Effector memory CD4-positive, alpha-beta T cell (primary cell): ENCODE measurements around the gene HSPH1.

Source experiments
- DNase-seq, 3 donors: peaks; one replicate each; pipeline ENCODE4 v3.0.0-alpha.2; 2020
- H3K27ac ChIP-seq: 2 replicates; pipeline ENCODE4 v1.7.0; 2013; ENCODE audit warnings: mild to moderate bottlenecking, low read length, moderate library complexity; ENCODE audit not compliant: insufficient read depth, poor library complexity, severe bottlenecking
- H3K27me3 ChIP-seq: replicated peaks from 2 replicates; pipeline ENCODE4 v1.7.0; 2013; ENCODE audit warnings: mild to moderate bottlenecking, low read length; ENCODE audit not compliant: insufficient read depth, control insufficient read depth, poor library complexity, severe bottlenecking
- H3K36me3 ChIP-seq: 2 replicates; pipeline ENCODE4 v1.7.0; 2013; ENCODE audit warnings: mild to moderate bottlenecking, low read length, moderate library complexity; ENCODE audit not compliant: control insufficient read depth, insufficient read depth
- H3K4me1 ChIP-seq: 2 replicates; pipeline ENCODE4 v1.7.0; 2013; ENCODE audit warnings: low read length, mild to moderate bottlenecking; ENCODE audit not compliant: control insufficient read depth, insufficient read depth, poor library complexity, severe bottlenecking
- H3K4me3 ChIP-seq: 2 replicates; pipeline ENCODE4 v1.7.0; 2013; ENCODE audit warnings: low read length, low read depth, mild to moderate bottlenecking; ENCODE audit not compliant: insufficient read depth, poor library complexity, severe bottlenecking
- H3K9me3 ChIP-seq: 2 replicates; pipeline ENCODE4 v1.7.0; 2013; ENCODE audit warnings: mild to moderate bottlenecking, low read length, moderate library complexity; ENCODE audit not compliant: control insufficient read depth

The HSPH1 gene

DNA sequence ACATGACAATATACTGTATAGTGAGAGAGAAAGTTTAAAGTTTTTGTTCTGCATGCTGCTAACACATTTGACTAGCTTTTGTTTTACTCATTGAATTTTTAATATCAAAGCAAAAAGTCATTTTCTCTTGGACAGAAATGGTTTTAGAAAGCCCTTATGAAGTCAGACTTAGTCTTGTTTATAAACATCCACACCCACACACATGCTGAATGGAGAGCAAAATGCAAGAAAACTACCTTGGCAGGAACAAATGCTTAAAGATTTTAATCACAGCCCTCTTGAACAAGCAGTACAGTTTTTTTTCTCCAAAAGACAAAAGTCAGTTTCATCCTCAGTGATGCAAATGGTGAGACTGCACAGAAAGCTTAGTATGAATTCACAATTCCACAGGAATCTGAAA, 25.0 kb downstream of the HSPH1 start:
- Histone ChIP-seq H3K27me3 (no peaks in the 10 kb centered on the region), H3K9me3 (no peaks in the 10 kb centered on the region), H3K4me1 (no peaks in the 10 kb centered on the region), H3K27ac (no peak overlapping the region), H3K4me3 (no peak overlapping the region), H3K36me3 (peaks cover 37% of the 10 kb centered on the region)
- no peak for DNase-seq

- no peak overlapping the region for H3K27ac ChIP-seq
- no peaks in the 10 kb centered on the region for H3K9me3 ChIP-seq
- no peaks in the 10 kb centered on the region for H3K4me1 ChIP-seq
- no peak for DNase-seq
- H3K4me3 ChIP-seq, result no peak overlapping the region
- H3K36me3 ChIP-seq, result peaks cover 18% of the 10 kb centered on the region
- no peaks in the 10 kb centered on the region for H3K27me3 ChIP-seq
Measured at GRCh38 chr13:31134039-31134711, 27.5 kb downstream of the HSPH1 start.

- no peaks in the 10 kb centered on the region for H3K27me3 ChIP-seq
- H3K27ac ChIP-seq, result no peak overlapping the region
- no peaks in the 10 kb centered on the region for H3K9me3 ChIP-seq
- DNase-seq, result no peak
- H3K4me3 ChIP-seq, result no peak overlapping the region
- no peaks in the 10 kb centered on the region for H3K4me1 ChIP-seq
- peaks cover 15% of the 10 kb centered on the region for H3K36me3 ChIP-seq
Measured at GRCh38 chr13:31133621-31134020, 28.1 kb downstream of the HSPH1 start.

DNA sequence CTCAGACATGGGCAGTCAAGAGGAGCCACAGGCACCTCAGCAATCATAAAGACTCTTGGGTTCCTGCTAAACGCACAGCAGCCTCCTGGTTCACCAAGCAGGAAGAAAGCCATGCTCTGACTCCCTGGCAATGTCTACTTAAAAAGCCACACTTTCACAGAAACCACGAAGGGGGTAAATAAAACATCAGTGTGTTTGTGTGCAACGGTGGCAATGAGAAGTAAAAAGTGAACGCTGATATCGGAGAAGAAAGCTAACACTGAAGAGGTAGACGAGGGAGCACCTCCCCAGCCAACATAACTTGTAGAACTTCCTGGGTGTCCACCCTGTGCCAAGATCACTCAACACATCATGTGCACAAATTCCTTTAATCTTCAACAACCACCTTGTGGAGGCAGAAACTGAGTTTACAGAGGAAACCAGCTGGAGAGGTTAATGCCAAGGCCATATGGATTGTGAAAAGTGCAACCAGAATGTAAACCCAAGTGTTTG, 30.2 kb downstream of the HSPH1 start:
- Histone ChIP-seq H3K36me3 (no peaks in the 10 kb centered on the region), H3K27ac (no peak overlapping the region), H3K4me1 (no peaks in the 10 kb centered on the region), H3K9me3 (no peaks in the 10 kb centered on the region), H3K4me3 (no peak overlapping the region), H3K27me3 (no peaks in the 10 kb centered on the region)
- no peak for DNase-seq

DNA sequence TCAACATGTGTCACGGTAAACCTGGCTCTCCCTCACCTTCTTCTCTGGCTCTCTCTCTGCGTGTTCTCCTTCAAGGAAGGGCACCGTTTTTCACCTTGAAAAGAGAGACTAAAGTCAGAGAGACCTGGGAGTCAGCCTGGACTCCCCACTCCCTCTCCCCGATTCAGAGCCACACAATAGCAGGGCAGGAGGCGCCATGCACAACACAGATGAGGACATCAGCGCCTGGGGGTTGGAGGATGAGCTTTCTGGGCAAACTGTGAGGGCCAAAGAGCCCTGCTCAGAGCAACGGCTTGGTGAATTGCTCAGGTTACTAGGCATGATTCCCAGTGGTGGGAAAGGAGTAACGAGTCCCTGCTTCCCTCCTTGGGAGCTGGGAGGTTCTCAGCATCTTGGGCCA, 32.3 kb downstream of the HSPH1 start:
- Histone ChIP-seq H3K4me1 (no peaks in the 10 kb centered on the region), H3K36me3 (no peaks in the 10 kb centered on the region), H3K9me3 (no peaks in the 10 kb centered on the region), H3K4me3 (no peak overlapping the region), H3K27me3 (no peaks in the 10 kb centered on the region), H3K27ac (no peak overlapping the region)
- DNase-seq, result no peak

- H3K9me3 ChIP-seq, result no peaks in the 10 kb centered on the region
- H3K27me3 ChIP-seq, result no peaks in the 10 kb centered on the region
- no peak overlapping the region for H3K27ac ChIP-seq
- no peaks in the 10 kb centered on the region for H3K4me1 ChIP-seq
- no peak overlapping the region for H3K4me3 ChIP-seq
- no peak for DNase-seq
- no peaks in the 10 kb centered on the region for H3K36me3 ChIP-seq
Measured at GRCh38 chr13:31124204-31124603, 37.5 kb downstream of the HSPH1 start.

- no peaks in the 10 kb centered on the region for H3K27me3 ChIP-seq
- H3K4me1 ChIP-seq, result no peaks in the 10 kb centered on the region
- H3K36me3 ChIP-seq, result no peaks in the 10 kb centered on the region
- no peak overlapping the region for H3K4me3 ChIP-seq
- DNase-seq, result no peak
- no peaks in the 10 kb centered on the region for H3K9me3 ChIP-seq
- H3K27ac ChIP-seq, result no peak overlapping the region
Measured at GRCh38 chr13:31122544-31123260, 39.0 kb downstream of the HSPH1 start.

GRCh38 chr13:31122143-31122542, 39.6 kb downstream of the HSPH1 start:
- Histone ChIP-seq H3K27me3 (no peaks in the 10 kb centered on the region), H3K27ac (no peak overlapping the region), H3K36me3 (no peaks in the 10 kb centered on the region), H3K9me3 (no peaks in the 10 kb centered on the region), H3K4me3 (no peak overlapping the region), H3K4me1 (no peaks in the 10 kb centered on the region)
- no peak for DNase-seq

- Histone ChIP-seq H3K27me3 (no peaks in the 10 kb centered on the region), H3K4me3 (no peak overlapping the region), H3K27ac (no peak overlapping the region), H3K4me1 (no peaks in the 10 kb centered on the region), H3K9me3 (no peaks in the 10 kb centered on the region), H3K36me3 (no peaks in the 10 kb centered on the region)
- no peak for DNase-seq
Measured at GRCh38 chr13:31121379-31122140, 40.1 kb downstream of the HSPH1 start.
